Hepatocyte (in vitro differentiated cells): ENCODE results near the gene FAM153A.
"Not testable (repeated sequence)": the region's sequence is repeated elsewhere in the genome, so short reads cannot be mapped to it uniquely, and the experiment has no call there.

Experiments
- EZH2 ChIP-seq: fragments of 200-600 bp; sonication (generic); IDR thresholded peaks from 2 replicates; pipeline ENCODE4 v1.6.1; 2016; ENCODE audit warnings: antibody characterized with exemption, mild to moderate bottlenecking, borderline replicate concordance
- EZH2phosphoT487 ChIP-seq: fragments of 200-600 bp; sonication (generic); IDR thresholded peaks from one replicate; pipeline ENCODE4 v1.6.1; 2018; ENCODE audit warnings: antibody characterized with exemption, mild to moderate bottlenecking, low read depth, moderate library complexity; ENCODE audit not compliant: unreplicated experiment, severe bottlenecking
- TF ChIP-seq, protein P1 (sequence below): fragments of 200-600 bp; sonication (generic); IDR thresholded peaks from 2 replicates; pipeline ENCODE4 v1.5.1; 2016; ENCODE audit warnings: antibody characterized with exemption, mild to moderate bottlenecking; ENCODE audit not compliant: poor library complexity

DNA sequence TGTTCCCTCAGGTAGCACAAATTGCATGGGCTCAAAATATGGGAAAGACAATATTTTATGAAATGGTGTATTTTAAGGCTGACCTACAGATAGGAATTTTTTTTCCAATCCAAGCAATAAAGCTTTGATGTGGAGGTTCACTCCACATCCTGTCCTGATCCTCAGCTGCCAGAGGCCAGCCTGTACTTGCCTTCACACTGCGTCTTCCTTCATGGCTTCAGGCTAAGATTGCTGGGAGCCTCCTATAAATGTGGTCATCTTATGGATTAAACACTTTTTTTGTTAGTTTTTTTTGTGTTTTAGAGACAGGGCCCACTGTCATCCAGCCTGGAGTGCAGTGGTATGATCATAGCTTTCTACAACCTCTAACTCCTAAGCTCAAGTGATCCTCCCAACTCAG, 67.3 kb downstream of the FAM153A start:
- TF ChIP-seq, protein P1, sequence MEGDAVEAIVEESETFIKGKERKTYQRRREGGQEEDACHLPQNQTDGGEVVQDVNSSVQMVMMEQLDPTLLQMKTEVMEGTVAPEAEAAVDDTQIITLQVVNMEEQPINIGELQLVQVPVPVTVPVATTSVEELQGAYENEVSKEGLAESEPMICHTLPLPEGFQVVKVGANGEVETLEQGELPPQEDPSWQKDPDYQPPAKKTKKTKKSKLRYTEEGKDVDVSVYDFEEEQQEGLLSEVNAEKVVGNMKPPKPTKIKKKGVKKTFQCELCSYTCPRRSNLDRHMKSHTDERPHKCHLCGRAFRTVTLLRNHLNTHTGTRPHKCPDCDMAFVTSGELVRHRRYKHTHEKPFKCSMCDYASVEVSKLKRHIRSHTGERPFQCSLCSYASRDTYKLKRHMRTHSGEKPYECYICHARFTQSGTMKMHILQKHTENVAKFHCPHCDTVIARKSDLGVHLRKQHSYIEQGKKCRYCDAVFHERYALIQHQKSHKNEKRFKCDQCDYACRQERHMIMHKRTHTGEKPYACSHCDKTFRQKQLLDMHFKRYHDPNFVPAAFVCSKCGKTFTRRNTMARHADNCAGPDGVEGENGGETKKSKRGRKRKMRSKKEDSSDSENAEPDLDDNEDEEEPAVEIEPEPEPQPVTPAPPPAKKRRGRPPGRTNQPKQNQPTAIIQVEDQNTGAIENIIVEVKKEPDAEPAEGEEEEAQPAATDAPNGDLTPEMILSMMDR, result not testable (repeated sequence)
- not testable (repeated sequence) for TF ChIP-seq EZH2phosphoT487, EZH2
